A549 (cell line): ENCODE measurements around the gene ATP6V1G3.

Experiments used
- CTCF ChIP-seq: fragments of >200 bp; sonication (Bioruptor Twin); formaldehyde crosslinking; IDR thresholded peaks from 3 replicates; pipeline ENCODE4 v1.5.1; 2016
- EP300 ChIP-seq, 2 experiments: fragments of >200 bp; sonication (Bioruptor Twin); formaldehyde crosslinking; IDR thresholded peaks; 2 replicates in 1 of 2; 3 replicates in 1 of 2; pipeline ENCODE4 v1.6.1; 2016 to 2017
- POLR2A ChIP-seq: IDR thresholded peaks from 2 replicates; pipeline ENCODE4 v1.6.1; 2012; ENCODE audit warnings: mild to moderate bottlenecking, low read length
- TFCP2L1 ChIP-seq: fragments of 250-450 bp; sonication (Bioruptor Pico); IDR thresholded peaks from 2 replicates; pipeline ENCODE4 v1.5.0; 2021; ENCODE audit warnings: mild to moderate bottlenecking

- TF ChIP-seq TFCP2L1 (CRISPR knock-in tag) = no peak
- TF ChIP-seq EP300 (IDR thresholded peaks at IDR 0.05) = no peak
- TF ChIP-seq CTCF = no peak
- TF ChIP-seq POLR2A = no peak
Observed at GRCh38 chr1:198549866-198550265, 9.4 kb upstream of the ATP6V1G3 start.
